ENCODE data around the gene TRPV3. TPM values are rescaled to one million over a fixed set of nuclear protein-coding genes. Genes with fewer than 3 reads are reported as not detected.
"Not testable (repeated sequence)": the region's sequence is repeated elsewhere in the genome, so short reads cannot be mapped to it uniquely, and the experiment has no call there.

The TRPV3 gene
- total and polyA plus RNA-seq, 2 experiments from 2014 or later = 1.2 to 2.0 TPM

- Histone ChIP-seq H3K27ac (no peak overlapping the region), H3K9me3 (ENCODE audit: low read depth) (no peaks in the 10 kb centered on the region), H3K4me3 (no peak overlapping the region), H3K36me3 (peaks cover 19% of the 10 kb centered on the region), H3K27me3 (no peaks in the 10 kb centered on the region), H3K4me1 (ENCODE audit: low read depth) (no peaks in the 10 kb centered on the region)
- DNase-seq (ENCODE audit: low read depth in 1 of 2, low spot score in 1 of 2) = no peak
- no peak for TF ChIP-seq CTCF (IDR thresholded peaks at IDR 0.05; ENCODE audit: low read depth, low read length)
Observed at GRCh38 chr17:3583456-3583855, 25.8 kb upstream of the TRPV3 start.

- Histone ChIP-seq H3K4me1 (ENCODE audit: low read depth) (no peaks in the 10 kb centered on the region), H3K27me3 (no peaks in the 10 kb centered on the region), H3K9me3 (ENCODE audit: low read depth) (no peaks in the 10 kb centered on the region), H3K36me3 (peaks cover 18% of the 10 kb centered on the region), H3K4me3 (no peak overlapping the region), H3K27ac (no peak overlapping the region)
- TF ChIP-seq CTCF (IDR thresholded peaks at IDR 0.05; ENCODE audit: low read depth, low read length) = no peak
- DNase-seq (ENCODE audit: low read depth in 1 of 2, low spot score in 1 of 2) = no peak
Observed at GRCh38 chr17:3582915-3583314, 25.3 kb upstream of the TRPV3 start.

GRCh38 chr17:3578667-3579066 lies 21.1 kb upstream of the TRPV3 start:
- not testable (repeated sequence) for H3K4me3 ChIP-seq; H3K4me1 ChIP-seq (ENCODE audit: low read depth); DNase-seq (ENCODE audit: low read depth in 1 of 2, low spot score in 1 of 2); H3K27me3 ChIP-seq; H3K9me3 ChIP-seq (ENCODE audit: low read depth); H3K27ac ChIP-seq
- H3K36me3 ChIP-seq = peaks cover 13% of the 10 kb centered on the region

GRCh38 chr17:3576970-3577369 lies 19.4 kb upstream of the TRPV3 start:
- no peak overlapping the region for H3K27ac ChIP-seq
- no peak for TF ChIP-seq CTCF (IDR thresholded peaks at IDR 0.05; ENCODE audit: low read depth, low read length)
- H3K4me1 ChIP-seq (ENCODE audit: low read depth) = no peaks in the 10 kb centered on the region
- peaks cover 15% of the 10 kb centered on the region for H3K36me3 ChIP-seq
- no peak overlapping the region for H3K4me3 ChIP-seq
- no peaks in the 10 kb centered on the region for H3K9me3 ChIP-seq (ENCODE audit: low read depth)
- no peaks in the 10 kb centered on the region for H3K27me3 ChIP-seq
- no peak for DNase-seq (ENCODE audit: low read depth in 1 of 2, low spot score in 1 of 2)

GRCh38 chr17:3575511-3575910 lies 17.9 kb upstream of the TRPV3 start:
- no peaks in the 10 kb centered on the region for H3K27me3 ChIP-seq
- H3K27ac ChIP-seq = no peak overlapping the region
- peaks cover 20% of the 10 kb centered on the region for H3K36me3 ChIP-seq
- peak in 1 of 2 donors; percentile 18 for DNase-seq (ENCODE audit: low read depth in 1 of 2, low spot score in 1 of 2)
- H3K4me1 ChIP-seq (ENCODE audit: low read depth) = no peaks in the 10 kb centered on the region
- no peak overlapping the region for H3K4me3 ChIP-seq
- H3K9me3 ChIP-seq (ENCODE audit: low read depth) = no peaks in the 10 kb centered on the region
- TF ChIP-seq CTCF (IDR thresholded peaks at IDR 0.05; ENCODE audit: low read depth, low read length) = no peak

GRCh38 chr17:3574231-3574630 lies 16.6 kb upstream of the TRPV3 start:
- no peak for TF ChIP-seq CTCF (IDR thresholded peaks at IDR 0.05; ENCODE audit: low read depth, low read length)
- H3K27ac ChIP-seq = no peak overlapping the region
- peaks cover 20% of the 10 kb centered on the region for H3K36me3 ChIP-seq
- no peaks in the 10 kb centered on the region for H3K4me1 ChIP-seq (ENCODE audit: low read depth)
- no peak overlapping the region for H3K4me3 ChIP-seq
- no peak for DNase-seq (ENCODE audit: low read depth in 1 of 2, low spot score in 1 of 2)
- no peaks in the 10 kb centered on the region for H3K27me3 ChIP-seq
- H3K9me3 ChIP-seq (ENCODE audit: low read depth) = no peaks in the 10 kb centered on the region
